NOMO-1 treated with dmso at 0.1 percent for 144 hours (cell line): Measurements from ENCODE around the gene RTN3.
"Not testable (repeated sequence)": the region's sequence is repeated elsewhere in the genome, so short reads cannot be mapped to it uniquely, and the experiment has no call there.

ENCODE experiments used
- DNase-seq: peaks from one replicate; lab custom pipeline; 2025; ENCODE audit not compliant: unreplicated experiment; lab: John Stamatoyannopoulos, UW

The RTN3 gene

DNA sequence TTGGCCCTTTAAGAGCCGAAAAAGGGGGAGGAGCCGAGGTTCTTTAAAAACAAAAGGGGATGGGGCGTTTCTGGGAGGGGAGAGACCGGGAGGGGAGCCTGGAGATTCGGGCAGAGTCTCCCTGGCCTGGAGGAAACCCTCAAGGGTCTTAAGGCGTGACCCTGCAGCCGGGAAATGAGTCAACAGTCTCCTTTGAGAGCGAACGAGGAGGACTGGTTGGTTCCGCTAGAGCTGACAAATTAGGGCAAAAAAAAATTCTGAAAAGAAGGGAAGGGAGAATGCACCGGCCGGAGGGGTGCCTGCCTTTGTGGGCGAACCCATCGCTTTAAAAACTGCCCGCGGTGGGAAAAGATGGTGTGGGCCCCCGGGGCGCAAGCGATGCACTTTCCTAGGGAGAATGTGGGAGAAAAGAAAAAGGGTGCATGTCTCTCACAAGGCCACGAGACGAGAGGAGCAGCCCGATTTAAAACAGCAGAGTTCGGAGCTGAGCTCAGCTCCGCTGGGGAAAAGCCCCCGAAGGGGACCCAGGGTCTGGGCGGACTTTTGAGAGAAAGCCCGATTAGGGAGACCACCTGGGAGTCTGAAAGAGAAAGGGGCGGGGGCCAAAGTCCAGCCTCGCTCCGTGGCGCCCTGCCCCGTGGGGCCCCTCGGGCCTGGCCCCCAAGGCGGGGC lies 86.4 kb downstream of the RTN3 start:
- peak; percentile 34 for DNase-seq

DNA sequence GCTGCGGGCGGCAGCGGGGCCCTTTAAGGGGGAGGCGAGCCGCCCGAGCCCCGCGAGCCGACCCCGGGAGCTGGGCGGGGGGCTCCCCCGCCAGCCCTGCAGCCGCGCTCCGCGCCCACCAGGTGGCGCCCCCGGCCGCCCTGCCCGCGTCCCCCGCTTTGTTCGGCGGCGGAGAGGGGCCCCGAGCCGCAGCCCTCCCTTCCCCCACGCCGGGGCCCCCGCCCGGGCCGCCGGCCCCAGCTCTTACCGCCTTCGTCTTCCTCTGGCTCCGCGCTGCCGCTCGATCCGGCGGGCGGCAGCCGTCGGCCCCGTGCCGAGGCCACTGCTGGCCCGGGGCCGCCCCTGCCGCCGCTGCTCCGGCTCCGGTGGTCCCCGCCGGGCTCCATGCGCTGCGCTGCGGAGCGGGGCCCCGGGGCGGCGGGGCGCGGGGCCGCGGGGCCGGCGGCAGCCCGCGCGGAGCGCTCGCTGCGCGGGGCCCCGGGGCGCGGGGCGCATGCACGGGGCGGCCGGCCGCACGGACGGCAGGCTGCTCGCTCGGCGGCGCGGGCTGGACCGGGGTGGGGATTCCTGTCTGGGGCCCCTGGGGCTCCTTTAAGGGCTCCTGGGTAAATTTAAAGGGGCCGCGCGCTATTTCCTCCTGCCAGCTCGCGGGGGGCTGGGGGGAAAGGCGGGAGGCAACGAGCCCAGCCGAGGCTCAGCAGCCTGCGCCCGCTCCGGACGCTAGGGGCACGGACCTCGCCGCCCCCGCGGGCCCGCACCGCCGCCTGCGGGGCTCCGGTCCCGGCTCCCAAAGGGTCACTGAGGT lies 87.1 kb downstream of the RTN3 start, which contains the start of gene ZFTA:
Gene ZFTA, minus strand, starts transcription at position 539 of the 805 bp plus-strand sequence. Its CDS starts 153 bp downstream, at position 386.
- peak; percentile 31 for DNase-seq

DNA sequence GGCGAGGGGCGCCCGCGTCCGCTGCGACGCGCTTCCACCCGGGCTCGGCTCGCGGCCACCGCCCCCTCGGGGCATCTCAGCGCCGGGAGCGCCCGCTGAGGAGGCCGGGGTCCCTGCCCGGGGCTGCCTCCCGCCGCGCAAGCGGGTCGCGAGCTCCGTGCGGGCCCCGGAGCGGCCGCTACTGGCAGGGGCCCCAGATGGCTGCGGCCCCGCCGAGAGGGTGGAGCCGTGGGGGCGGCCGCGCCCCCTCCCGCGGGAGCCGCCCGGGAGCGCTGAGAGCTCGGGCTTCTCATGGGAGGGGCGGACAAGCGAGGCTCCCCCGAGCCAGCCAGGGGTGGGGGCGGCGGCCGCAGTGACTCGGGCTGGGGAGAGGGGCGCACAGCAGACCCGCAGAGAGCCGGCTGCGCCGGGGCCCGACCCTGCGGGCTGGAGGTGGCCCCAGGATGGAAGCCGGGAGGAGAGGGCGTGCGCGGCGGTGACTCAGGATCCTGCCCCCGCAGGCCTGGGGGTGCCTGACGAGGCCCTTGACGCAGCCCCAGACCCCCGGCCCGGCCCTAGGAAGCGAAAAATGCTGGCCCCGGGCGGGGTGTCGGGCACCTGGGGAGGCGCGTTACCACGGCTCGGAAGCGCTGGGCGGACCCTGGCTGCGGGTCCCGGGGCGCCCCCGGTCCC lies 87.9 kb downstream of the RTN3 start:
- DNase-seq = no peak

DNA sequence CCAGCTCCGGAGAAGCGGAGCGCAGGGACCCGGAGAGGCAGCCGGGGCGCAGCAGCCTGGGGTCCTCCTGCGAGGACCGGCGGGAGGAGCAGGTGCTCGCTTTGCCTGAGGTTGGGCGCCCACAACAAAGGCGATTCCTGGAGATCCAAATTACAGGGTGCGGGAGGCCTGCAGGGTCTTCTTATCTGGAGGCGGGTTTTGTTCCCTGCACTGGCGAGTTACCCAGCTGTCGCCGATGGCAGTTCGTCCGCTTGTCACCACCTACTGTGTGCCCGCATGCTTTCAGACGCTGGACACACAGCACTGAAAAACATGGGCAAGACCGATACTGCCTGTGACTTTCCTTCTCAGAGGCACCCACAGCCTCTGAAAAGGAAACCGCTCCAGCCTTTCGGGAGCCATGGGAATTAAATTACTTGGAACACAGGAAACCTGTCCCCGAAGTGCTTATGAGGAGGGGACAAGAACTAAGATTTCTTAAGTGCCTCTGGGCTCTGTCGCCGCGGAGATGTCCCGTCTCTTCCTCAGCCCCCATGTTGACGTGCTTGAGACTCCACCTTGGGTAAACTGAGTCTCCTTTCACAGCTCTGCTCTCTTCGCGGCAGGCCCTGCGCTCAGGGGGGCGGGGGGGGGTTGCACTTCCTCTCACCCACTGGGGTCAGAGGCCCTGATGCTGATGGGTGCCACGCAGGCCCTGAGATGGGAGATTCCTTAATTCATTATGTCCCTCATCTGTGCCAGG lies 88.6 kb downstream of the RTN3 start:
- no peak for DNase-seq

DNA sequence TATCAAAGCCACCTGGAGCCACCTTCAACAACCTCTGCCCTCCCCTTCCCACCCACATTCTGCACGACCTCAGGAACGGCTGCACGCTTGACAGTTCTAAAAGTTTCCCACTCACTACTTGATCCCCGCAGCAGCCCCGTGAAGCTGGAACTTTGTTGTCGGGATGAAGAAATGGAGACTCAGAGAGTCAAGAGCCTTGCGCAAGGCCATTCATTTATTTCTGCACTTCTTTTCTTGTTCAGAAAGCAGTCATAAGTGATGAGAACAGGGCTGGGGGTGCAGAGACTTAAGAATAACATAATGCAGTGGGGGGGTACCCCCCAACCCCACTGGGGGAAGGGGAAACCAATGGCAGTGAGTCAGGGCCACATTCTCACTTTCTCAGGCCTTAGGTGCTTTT lies 89.5 kb downstream of the RTN3 start:
- DNase-seq = no peak

DNA sequence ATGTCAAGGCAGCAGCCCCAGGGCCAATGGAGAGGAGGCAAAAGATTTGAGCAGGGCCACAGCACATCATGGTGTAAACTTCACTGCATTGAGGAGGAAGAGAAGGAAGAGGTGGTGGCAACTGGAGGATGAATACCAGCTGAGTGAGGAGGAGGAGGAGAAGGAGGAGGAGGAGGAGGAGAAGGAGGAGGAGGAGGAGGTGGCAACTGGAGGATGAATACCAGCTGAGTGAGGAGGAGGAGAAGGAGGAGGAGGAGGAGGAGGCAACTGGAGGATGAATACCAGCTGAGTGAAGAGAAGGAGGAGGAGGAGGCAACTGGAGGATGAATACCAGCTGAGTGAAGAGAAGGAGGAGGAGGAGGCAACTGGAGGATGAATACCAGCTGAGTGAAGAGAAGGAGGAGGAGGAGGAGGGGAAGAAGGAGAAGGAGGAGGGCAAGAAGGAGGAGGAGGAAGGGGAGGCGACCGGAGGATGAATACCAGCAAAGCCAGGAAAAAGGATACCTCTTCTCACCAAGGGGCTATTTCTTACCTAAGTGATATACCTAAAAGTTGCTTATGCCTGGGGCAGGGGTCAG lies 90.5 kb downstream of the RTN3 start:
- DNase-seq = not testable (repeated sequence)

DNA sequence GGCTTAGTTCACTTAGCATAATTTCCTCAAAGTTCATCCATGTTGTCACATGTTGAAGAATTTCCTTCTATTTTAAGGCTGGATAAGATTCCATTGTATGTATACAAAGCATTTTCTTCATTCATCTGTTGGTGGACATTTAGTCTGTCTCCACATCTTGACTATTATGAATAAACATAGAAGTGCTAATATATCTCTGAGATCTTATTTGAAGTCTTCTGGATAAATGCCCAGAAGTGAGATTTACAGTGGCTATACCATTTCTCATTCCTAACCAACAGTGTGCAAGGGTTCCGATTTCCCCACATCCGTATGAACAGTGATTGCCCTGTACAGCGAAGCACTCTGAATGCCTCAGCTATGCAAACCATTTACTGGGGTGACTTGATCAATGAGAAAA lies 93.9 kb downstream of the RTN3 start:
- DNase-seq = no peak

DNA sequence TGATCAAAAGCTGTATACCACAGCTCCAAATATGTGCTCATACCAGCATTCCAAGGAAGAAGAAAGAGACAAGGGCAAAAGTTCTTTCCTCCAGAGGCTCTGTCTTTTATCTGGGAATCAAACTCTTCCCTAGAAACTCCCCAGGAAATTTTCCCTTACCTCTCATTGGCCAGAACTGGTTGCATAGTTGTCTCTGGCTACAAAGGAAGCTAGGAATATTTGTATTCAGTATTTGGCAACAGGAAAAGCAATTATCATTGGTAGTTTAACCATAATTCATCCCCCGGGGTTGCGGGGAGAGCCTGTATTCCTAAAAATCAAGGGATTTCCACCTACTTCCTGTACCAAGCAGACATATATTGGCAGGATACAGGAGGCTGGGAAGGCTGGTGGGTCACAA lies 97.7 kb downstream of the RTN3 start:
- no peak for DNase-seq

DNA sequence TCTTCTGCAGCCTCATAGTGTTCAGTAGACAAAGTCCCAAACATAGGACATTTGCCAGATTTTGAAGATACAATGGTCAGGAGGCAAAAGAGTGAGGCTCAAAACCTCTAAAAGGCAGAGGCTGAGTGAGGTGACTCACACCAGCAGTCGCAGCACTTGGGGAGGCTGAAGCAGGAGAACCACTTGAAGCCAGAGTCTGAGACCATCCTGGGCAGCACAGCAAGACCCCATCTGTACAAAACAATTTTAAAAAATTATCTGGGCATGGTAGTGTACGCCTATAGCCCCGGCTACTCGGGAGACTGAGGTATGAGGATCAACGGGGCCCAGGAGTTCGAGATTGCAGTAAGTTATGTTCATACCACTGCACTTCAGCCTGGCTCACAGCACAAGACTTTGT lies 101.4 kb downstream of the RTN3 start:
- DNase-seq = no peak

DNA sequence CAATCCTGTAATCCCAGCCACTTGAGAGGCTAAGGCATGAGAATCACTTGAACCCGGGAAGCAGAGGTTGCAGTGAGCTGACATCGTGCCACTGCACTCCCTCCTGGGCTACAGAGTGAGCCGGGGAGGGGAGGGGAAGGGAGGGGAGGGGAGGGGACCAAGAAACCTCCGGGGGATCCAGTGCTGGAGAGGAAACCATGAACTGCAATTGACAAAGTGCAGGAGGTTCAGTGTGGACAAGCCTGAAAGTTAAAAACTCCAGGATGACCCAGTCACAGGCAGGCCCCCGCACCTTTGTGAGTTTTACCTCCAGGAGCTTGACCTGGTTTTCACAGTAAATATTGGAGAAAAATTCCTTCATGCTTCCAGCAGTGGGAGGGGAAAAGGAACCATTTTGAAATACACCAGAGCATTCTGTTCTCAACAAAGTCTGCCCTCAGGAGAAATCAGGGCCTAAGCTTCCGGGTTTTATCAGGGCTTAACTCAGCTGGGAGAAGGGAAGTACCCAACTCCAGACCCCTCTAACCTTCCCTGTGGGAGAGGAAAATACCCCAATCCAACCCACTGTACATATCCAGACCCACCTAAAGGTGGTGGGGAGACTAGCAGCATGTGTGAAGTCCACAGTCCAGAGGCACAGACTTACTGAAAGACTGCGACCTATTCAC lies 102.8 kb downstream of the RTN3 start:
- DNase-seq = no peak

DNA sequence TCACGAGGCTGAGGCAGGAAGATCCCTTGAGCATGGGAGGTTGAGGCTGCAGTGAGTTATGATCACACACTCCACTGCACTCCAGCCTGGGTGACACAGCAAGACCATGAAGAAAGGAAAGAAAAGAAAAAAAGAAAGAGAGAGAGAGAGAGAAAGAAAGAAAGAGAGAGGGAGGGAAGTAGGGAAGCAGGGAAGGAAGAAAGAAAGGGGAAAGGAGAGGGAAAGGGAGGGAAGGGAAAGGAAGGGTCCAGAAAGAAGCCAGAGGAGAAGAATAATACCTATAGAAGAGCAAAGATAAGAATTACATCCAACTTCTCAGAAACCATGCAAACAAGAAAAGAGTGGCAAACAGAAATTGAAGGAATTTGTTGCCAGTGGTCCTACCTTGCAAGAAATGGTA lies 104.5 kb downstream of the RTN3 start:
- DNase-seq = no peak

DNA sequence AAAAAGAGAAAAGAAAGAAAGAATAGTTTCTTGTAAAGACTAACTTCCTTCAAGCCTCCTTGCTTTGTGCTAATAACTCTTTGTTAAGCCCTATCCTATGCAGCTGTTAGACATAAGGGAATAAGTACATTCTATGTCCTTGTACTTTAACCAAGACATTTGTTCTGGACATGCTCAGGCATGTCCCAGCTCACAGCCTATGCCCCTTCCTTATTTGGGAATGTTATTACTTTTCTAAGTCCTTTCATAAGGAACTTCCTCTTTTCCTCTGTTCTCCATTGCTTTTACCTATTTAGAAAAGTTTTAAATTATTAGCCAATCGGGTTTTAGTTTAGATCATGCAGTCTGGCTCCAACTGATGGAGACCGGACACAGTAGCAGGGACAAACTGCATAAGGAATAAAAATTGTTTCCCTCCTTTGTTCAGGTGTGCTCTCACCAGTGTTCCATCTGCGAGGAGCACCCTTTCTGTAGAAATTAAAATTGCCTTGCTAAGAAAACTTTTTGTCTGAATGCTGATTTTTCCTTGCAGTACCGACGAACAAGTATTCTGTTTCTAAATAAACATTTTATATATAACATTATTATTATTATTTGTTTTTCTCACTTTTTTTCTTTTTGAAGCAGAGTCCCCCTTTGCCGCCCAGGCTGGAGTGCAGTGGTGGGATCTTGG lies 110.3 kb downstream of the RTN3 start:
- DNase-seq = no peak

DNA sequence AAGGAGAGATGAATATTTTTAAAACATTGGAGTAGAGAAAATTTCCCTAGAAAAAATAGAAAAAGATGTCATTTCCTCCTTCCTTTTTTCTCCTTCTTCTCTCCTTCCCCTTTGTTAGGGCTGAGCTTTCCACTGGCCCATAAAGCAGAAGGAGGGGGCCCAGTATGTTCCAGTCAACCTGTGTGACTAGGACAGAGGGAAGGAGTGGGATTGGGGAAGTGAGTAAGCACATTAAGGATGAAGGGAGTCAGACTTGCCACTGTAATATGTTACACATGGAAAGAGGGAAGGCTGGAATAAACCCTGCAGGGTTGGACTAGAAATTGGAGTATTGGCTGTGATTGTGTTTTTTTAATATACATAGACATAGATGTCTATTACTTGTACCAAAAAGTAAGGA lies 111.9 kb downstream of the RTN3 start:
- no peak for DNase-seq

DNA sequence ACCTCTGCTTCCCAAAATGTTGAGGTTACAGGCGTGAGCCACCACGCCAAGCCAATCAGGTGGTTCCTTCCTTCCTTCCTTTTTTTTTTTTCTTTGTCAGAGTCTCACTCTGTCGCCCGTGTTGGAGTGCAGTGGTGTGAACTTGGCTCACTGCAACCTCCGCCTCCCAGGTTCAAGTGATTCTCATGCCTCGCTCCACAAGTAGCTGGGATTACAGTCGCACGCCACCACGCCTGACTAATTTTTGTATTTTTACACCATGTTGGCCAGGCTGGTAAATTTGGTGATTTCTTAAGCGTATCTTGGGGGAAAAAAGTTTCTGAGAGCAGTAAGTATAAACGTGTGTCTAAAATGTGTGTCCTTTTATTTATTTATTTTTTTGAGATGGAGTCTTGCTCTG lies 113.8 kb downstream of the RTN3 start:
- no peak for DNase-seq

DNA sequence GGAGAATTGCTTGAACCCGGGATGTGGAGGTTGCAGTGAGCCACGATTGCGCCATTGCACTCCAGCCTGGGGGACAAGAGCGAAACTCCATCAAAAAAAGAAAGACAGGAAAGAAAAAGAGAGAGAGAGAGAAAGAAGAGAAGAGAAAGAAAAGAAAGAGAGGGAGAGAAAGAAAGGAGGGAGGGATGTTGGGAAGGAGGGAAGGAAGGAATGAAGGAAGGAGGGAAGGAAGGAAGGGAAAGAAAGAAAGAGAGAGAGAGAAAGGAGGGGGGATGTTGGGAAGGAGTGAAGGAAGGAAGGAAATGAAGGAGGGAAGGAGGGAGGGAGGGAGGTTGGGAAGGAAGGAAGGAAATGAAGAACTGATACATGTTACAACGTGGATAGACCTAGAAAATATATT lies 119.6 kb downstream of the RTN3 start:
- no peak for DNase-seq

DNA sequence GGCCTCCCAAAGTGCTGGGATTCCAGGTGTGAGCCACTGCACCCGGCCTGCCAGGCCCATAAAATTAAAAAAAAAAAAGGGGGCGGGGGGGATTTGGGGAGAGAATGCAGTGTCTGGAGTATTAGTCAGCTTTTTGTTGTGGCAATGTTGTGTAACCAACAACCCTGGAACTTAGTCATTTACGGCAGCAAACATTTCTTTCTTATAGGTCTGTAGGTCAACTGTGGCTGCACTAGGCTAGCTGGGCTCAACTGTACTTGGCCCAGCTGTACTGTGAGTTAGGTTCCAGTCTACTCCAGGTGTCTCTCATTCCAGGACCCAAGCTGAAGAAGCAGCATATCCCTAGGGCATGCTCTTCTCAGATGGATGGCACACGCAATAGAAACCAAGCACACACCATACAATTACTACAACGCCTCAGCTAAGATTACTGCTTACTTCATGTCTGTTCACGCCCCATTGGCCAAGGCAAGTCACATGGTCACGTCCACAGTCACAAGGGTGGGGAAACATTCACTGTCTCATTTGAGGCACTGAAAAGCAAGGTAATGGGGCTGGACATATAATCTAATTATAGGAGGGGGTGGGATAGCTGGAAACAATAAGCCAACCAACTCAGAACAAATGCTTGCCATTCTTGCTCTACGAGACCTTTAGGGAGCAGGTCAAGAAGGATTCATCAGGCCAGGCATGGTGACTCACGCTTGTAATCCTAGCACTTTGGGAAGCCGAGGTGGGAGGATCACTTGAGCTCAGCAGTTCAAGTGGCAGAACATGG lies 121.5 kb downstream of the RTN3 start:
- no peak for DNase-seq

DNA sequence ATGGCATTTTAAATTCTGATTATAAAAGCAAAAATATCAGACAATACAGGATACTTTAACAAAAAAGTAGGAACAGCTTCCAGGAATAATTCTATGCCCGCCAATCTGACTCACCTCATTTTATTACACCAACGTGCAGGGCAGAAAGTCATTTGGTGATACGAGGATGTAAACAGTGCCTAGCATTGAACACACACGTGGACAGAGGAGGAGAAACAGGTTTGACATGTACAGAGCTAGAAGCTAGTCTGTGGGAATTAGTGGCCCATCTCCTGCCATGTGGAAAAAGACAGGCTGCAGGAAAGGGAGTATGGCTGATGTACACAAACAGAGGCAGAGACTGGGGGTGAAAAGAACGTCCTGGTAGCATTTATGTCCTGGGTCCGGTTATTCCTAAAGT lies 123.0 kb downstream of the RTN3 start:
- DNase-seq = no peak

DNA sequence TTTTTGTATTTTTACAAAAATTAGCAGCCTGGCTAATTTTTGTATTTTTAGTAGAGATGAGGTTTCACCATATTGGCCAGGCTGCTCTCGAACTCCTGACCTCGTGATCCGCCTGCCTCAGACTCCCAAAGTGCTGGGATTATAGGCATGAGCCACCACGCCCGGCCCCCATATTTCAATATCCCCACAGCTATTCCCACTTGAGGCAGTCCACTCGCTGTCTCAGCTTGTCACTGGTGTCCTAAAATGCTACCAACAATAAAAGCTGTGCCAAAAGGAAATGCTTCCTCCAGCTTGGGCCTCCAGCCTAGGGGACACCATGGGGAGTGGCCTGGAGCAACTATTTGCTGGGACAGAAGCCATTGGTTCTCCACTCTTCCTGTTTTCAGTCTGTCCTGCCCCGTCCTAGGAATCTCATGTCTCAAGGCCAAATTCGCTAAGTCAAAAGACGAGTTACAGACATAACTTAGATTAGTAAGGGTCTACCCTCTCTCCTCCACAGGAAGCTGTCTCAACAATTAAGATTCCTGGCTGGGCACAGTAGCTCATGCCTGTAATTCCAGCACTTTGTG lies 124.6 kb downstream of the RTN3 start:
- no peak for DNase-seq
